ENCODE results near the gene MVD. TPM values are rescaled to one million over a fixed set of nuclear protein-coding genes. Genes with fewer than 3 reads are reported as not detected.

The MVD gene
- total RNA-seq, 6 experiments from 2014 or later, result 10.2 to 57.1 (median 15.2) TPM

- H3K27ac ChIP-seq, result no peak overlapping the region
- no CpG with 5 or more reads among the region's 9 CpGs for WGBS (ENCODE audit: insufficient coverage, low coverage, low lambda C conversion rate, missing lambda C conversion rate)
- H3K36me3 ChIP-seq, result no peaks in the 10 kb centered on the region
- TF ChIP-seq CTCF (IDR thresholded peaks at IDR 0.05), result no peak
- TF ChIP-seq POLR2A (IDR thresholded peaks at IDR 0.05), result no peak
- H3K4me1 ChIP-seq, result no peaks in the 10 kb centered on the region
- no peak for ATAC-seq
- no peaks in the 10 kb centered on the region for H3K9me3 ChIP-seq
- no peaks in the 10 kb centered on the region for H3K27me3 ChIP-seq
- no peak for DNase-seq
- H3K4me3 ChIP-seq, result no peak overlapping the region
- intact Hi-C loops (cut with DNase I), result no loop called here
Observed at GRCh38 chr16:88643644-88643932, 19.3 kb downstream of the MVD start.

- H3K4me3 ChIP-seq, result no peak overlapping the region
- ATAC-seq, result no peak
- WGBS (ENCODE audit: insufficient coverage, low coverage, low lambda C conversion rate, missing lambda C conversion rate), result 85% methylated on average over 4 of the region's 58 CpGs
- no peaks in the 10 kb centered on the region for H3K27me3 ChIP-seq
- no peak for TF ChIP-seq POLR2A (IDR thresholded peaks at IDR 0.05)
- TF ChIP-seq CTCF (IDR thresholded peaks at IDR 0.05), result no peak
- H3K9me3 ChIP-seq, result no peaks in the 10 kb centered on the region
- H3K4me1 ChIP-seq, result no peaks in the 10 kb centered on the region
- peak in 1 of 3 donors; percentile 46 for DNase-seq
- H3K36me3 ChIP-seq, result no peaks in the 10 kb centered on the region
- intact Hi-C loops (cut with DNase I), result no loop called here
- no peak overlapping the region for H3K27ac ChIP-seq
Observed at GRCh38 chr16:88642881-88643643, 19.8 kb downstream of the MVD start.

- 25% methylated on average over 2 of the region's 17 CpGs for WGBS (ENCODE audit: insufficient coverage, low coverage, low lambda C conversion rate, missing lambda C conversion rate)
- no peak for TF ChIP-seq CTCF (IDR thresholded peaks at IDR 0.05)
- Histone ChIP-seq H3K9me3 (no peaks in the 10 kb centered on the region), H3K4me1 (no peaks in the 10 kb centered on the region), H3K27ac (no peak overlapping the region), H3K36me3 (no peaks in the 10 kb centered on the region), H3K4me3 (no peak overlapping the region), H3K27me3 (no peaks in the 10 kb centered on the region)
- intact Hi-C loops (cut with DNase I), result no loop called here
- ATAC-seq (no peak), DNase-seq (no peak)
Observed at GRCh38 chr16:88640498-88641247, 22.2 kb downstream of the MVD start.

GRCh38 chr16:88640039-88640495 lies 22.8 kb downstream of the MVD start:
- Histone ChIP-seq H3K4me3 (no peak overlapping the region), H3K4me1 (no peaks in the 10 kb centered on the region), H3K27ac (no peak overlapping the region), H3K36me3 (no peaks in the 10 kb centered on the region), H3K9me3 (no peaks in the 10 kb centered on the region), H3K27me3 (no peaks in the 10 kb centered on the region)
- no peak for DNase-seq
- TF ChIP-seq POLR2A (IDR thresholded peaks at IDR 0.05) (no peak), CTCF (IDR thresholded peaks at IDR 0.05) (no peak)
- 44% methylated on average over 5 of the region's 13 CpGs for WGBS (ENCODE audit: insufficient coverage, low coverage, low lambda C conversion rate, missing lambda C conversion rate)
- intact Hi-C loops (cut with DNase I), result no loop called here
- no peak for ATAC-seq

All from right lobe of liver (tissue), 6 donors.